PC-3 (cell line): ENCODE data around the gene NEGR1. TPM values are rescaled to one million over a fixed set of nuclear protein-coding genes. Genes with fewer than 3 reads are reported as not detected.

Experiments
- ATAC-seq: fragments of 200-7000 bp; cut with Tn5 transposase; 2 replicates; pipeline ENCODE4 v1.9.1; 2020; ENCODE audit warnings: mild to moderate bottlenecking, moderate library complexity
- BruUV-seq: library from RNA; stranded (reverse); fragments of 400-500 nt; replicated peaks from 2 replicates; lab custom pipeline; 2021; lab: Mats Ljungman, UMichigan
- CTCF ChIA-PET: fragments of 300-600 bp; sonication (Branson Sonifier 250); formaldehyde crosslinking; loops from one replicate; lab custom pipeline; 2022; ENCODE audit warnings: antibody characterized with exemption; lab: Charles Lee
- POLR2A ChIA-PET: fragments of 300-600 bp; sonication (Branson Sonifier 250); formaldehyde crosslinking; loops from one replicate; lab custom pipeline; 2022; ENCODE audit warnings: antibody characterized with exemption; ENCODE audit not compliant: unreplicated experiment; lab: Charles Lee
- DNase-seq: peaks from one replicate; pipeline ENCODE4 v3.0.0-alpha.2; 2015
- H2AFZ ChIP-seq: fragments of 300-600 bp; sonication (generic); 2 replicates; pipeline ENCODE4 v1.6.0; 2016; ENCODE audit warnings: antibody characterized with exemption, low read length
- H3F3A ChIP-seq: fragments of 300-600 bp; sonication (generic); one replicate; pipeline ENCODE4 v1.6.0; 2017; ENCODE audit warnings: antibody characterized with exemption, low read length, control low read depth, mild to moderate bottlenecking; ENCODE audit not compliant: unreplicated experiment
- H3K27ac ChIP-seq: fragments of 300-600 bp; sonication (generic); 2 replicates; pipeline ENCODE4 v1.5.1; 2016; ENCODE audit warnings: mild to moderate bottlenecking, low read length
- H3K27me3 ChIP-seq: fragments of 300-600 bp; sonication (generic); 2 replicates; pipeline ENCODE4 v1.6.1; 2016; ENCODE audit warnings: low read length, mixed read lengths
- H3K36me3 ChIP-seq: fragments of 300-600 bp; sonication (generic); 2 replicates; pipeline ENCODE4 v1.6.1; 2016; ENCODE audit warnings: low read depth, mixed run types, low read length, mixed read lengths
- H3K4me1 ChIP-seq: fragments of 300-600 bp; sonication (generic); 2 replicates; pipeline ENCODE4 v1.5.1; 2016; ENCODE audit warnings: low read length; ENCODE audit not compliant: insufficient read depth
- H3K4me2 ChIP-seq: fragments of 300-600 bp; sonication (generic); 2 replicates; pipeline ENCODE4 v1.6.0; 2016; ENCODE audit warnings: low read length
- H3K4me3 ChIP-seq: fragments of 300-600 bp; sonication (generic); 2 replicates; pipeline ENCODE4 v1.5.1; 2016; ENCODE audit warnings: mild to moderate bottlenecking, low read length, mixed read lengths
- H3K79me2 ChIP-seq: fragments of 300-600 bp; sonication (generic); 2 replicates; pipeline ENCODE4 v1.6.1; 2017; ENCODE audit warnings: low read length, mixed read lengths
- H3K9ac ChIP-seq: fragments of 300-600 bp; sonication (generic); 2 replicates; pipeline ENCODE4 v1.6.0; 2016; ENCODE audit warnings: mild to moderate bottlenecking, low read length
- H3K9me2 ChIP-seq: fragments of 300-600 bp; sonication (generic); replicated peaks from 2 replicates; pipeline ENCODE4 v1.6.1; 2016; ENCODE audit warnings: mixed run types, low read length, mixed read lengths
- H3K9me3 ChIP-seq: fragments of 300-600 bp; sonication (generic); 2 replicates; pipeline ENCODE4 v1.6.1; 2016; ENCODE audit warnings: low read length, mixed read lengths
- H4K20me1 ChIP-seq: fragments of 300-600 bp; sonication (generic); 2 replicates; pipeline ENCODE4 v1.6.1; 2016; ENCODE audit warnings: low read length, mixed read lengths
- CTCF ChIP-seq: fragments of 300-600 bp; sonication (generic); conservative IDR thresholded peaks from 2 replicates; pipeline ENCODE4 v1.5.1; 2017; ENCODE audit warnings: antibody characterized with exemption, low read depth, mild to moderate bottlenecking, low read length
- EZH2 ChIP-seq: fragments of 300-600 bp; sonication (generic); IDR thresholded peaks from one replicate; pipeline ENCODE4 v1.6.1; 2017; ENCODE audit warnings: antibody characterized with exemption, mild to moderate bottlenecking, low read length; ENCODE audit not compliant: unreplicated experiment
- EZH2phosphoT487 ChIP-seq: fragments of 300-600 bp; sonication (generic); IDR thresholded peaks from 2 replicates; pipeline ENCODE4 v1.6.1; 2018; ENCODE audit warnings: mild to moderate bottlenecking, antibody characterized with exemption, low read length, borderline replicate concordance
- intact Hi-C: fragments of 100-400 bp; cut with micrococcal nuclease; formaldehyde crosslinking; loops from 2 replicates; pipeline ENCODE4 v1.9.0; 2023
- total RNA-seq: library from RNA; depleted of rRNA; stranded (reverse); fragments of >200 nt; gene quantifications from 2 replicates; pipeline ENCODE4 v1.2.3, GENCODE V29; 2014

NEGR1 gene
- total RNA-seq, 1 experiment from 2014 or later, result 3.4 TPM

- BruUV-seq, result no TSS peak
- Histone ChIP-seq H3K9ac (no peak overlapping the region), H3K27ac (no peak overlapping the region), H3F3A (no peaks in the 10 kb centered on the region), H3K4me3 (no peak overlapping the region), H3K27me3 (no peaks in the 10 kb centered on the region), H4K20me1 (no peaks in the 10 kb centered on the region), H3K9me2 (no peaks in the 10 kb centered on the region), H3K79me2 (no peaks in the 10 kb centered on the region), H3K4me1 (peaks cover 7% of the 10 kb centered on the region), H3K4me2 (no peak overlapping the region), H3K36me3 (no peaks in the 10 kb centered on the region), H3K9me3 (no peaks in the 10 kb centered on the region), H2AFZ (no peak overlapping the region)
- no peak for ATAC-seq
- ChIA-PET CTCF (no interaction called here), POLR2A (no interaction called here)
- intact Hi-C loops, result loop anchor here (10.0 kb wide), 1 partner anchor 222 kb away; the partner anchor contains the start of gene NEGR1
- TF ChIP-seq EZH2phosphoT487 (no peak), CTCF (no peak), EZH2 (no peak)
- DNase-seq, result no peak
Measured at GRCh38 chr1:72062584-72062983, 219.8 kb downstream of the NEGR1 start.

- ChIA-PET CTCF (no interaction called here), POLR2A (interaction anchor here (0.7 kb wide), 1 partner anchor 205 kb away, joined by 3 read pairs; no protein-coding TSS in a partner anchor)
- DNase-seq (no peak), ATAC-seq (no peak)
- no peak overlapping the region for H2AFZ ChIP-seq
- H3K9ac ChIP-seq, result no peak overlapping the region
- no peaks in the 10 kb centered on the region for H4K20me1 ChIP-seq
- H3K27me3 ChIP-seq, result no peaks in the 10 kb centered on the region
- no peaks in the 10 kb centered on the region for H3F3A ChIP-seq
- no peak for TF ChIP-seq CTCF
- TF ChIP-seq EZH2, result no peak
- H3K9me2 ChIP-seq, result no peaks in the 10 kb centered on the region
- no peak overlapping the region for H3K4me2 ChIP-seq
- no peaks in the 10 kb centered on the region for H3K79me2 ChIP-seq
- no TSS peak for BruUV-seq
- H3K4me3 ChIP-seq, result no peak overlapping the region
- H3K9me3 ChIP-seq, result no peaks in the 10 kb centered on the region
- no peaks in the 10 kb centered on the region for H3K36me3 ChIP-seq
- H3K27ac ChIP-seq, result no peak overlapping the region
- H3K4me1 ChIP-seq, result peaks cover 7% of the 10 kb centered on the region
- intact Hi-C loops, result loop anchor here (10.0 kb wide), 1 partner anchor 224 kb away; the partner anchor contains the start of gene NEGR1
Measured at GRCh38 chr1:72060466-72061245, 221.7 kb downstream of the NEGR1 start.

- Histone ChIP-seq H3K9ac (no peak overlapping the region), H3K79me2 (no peaks in the 10 kb centered on the region), H3K27me3 (no peaks in the 10 kb centered on the region), H3K4me3 (no peak overlapping the region), H3K27ac (no peak overlapping the region), H3K9me2 (no peaks in the 10 kb centered on the region), H3F3A (no peaks in the 10 kb centered on the region), H2AFZ (no peak overlapping the region), H3K36me3 (no peaks in the 10 kb centered on the region), H3K9me3 (no peaks in the 10 kb centered on the region), H3K4me2 (no peak overlapping the region), H4K20me1 (no peaks in the 10 kb centered on the region), H3K4me1 (no peaks in the 10 kb centered on the region)
- CTCF ChIA-PET, result no interaction called here
- intact Hi-C loops, result no loop called here
- ATAC-seq (no peak), DNase-seq (no peak)
- TF ChIP-seq CTCF (no peak), EZH2phosphoT487 (no peak), EZH2 (no peak)
- no TSS peak for BruUV-seq
- POLR2A ChIA-PET, result interaction anchor here (0.6 kb wide), 1 partner anchor 146 kb away, joined by 6 read pairs; no protein-coding TSS in a partner anchor
Measured at GRCh38 chr1:72056516-72056915, 225.8 kb downstream of the NEGR1 start.
